GM12878 (cell line): ENCODE data around the gene ACP3. TPM values are rescaled to one million over a fixed set of nuclear protein-coding genes. Genes with fewer than 3 reads are reported as not detected.

ENCODE experiments used
- ATAC-seq: fragments of 200-7000 bp; cut with Tn5 transposase; 3 replicates; pipeline ENCODE4 v1.9.1; 2020; ENCODE audit warnings: mild to moderate bottlenecking, moderate library complexity
- BruUV-seq: library from RNA; stranded (reverse); fragments of 400-500 nt; replicated peaks from 2 replicates; lab custom pipeline; 2021; lab: Mats Ljungman, UMichigan
- CTCF ChIA-PET: fragments of 300-600 bp; sonication (Branson Sonifier 250); formaldehyde crosslinking; extraction: SDS; loops from one replicate; lab custom pipeline; 2021; ENCODE audit warnings: inconsistent platforms; lab: Yijun Ruan, JAX
- POLR2A ChIA-PET: fragments of 350-600 bp; formaldehyde crosslinking; extraction: SDS; loops from one replicate; lab custom pipeline; 2021; ENCODE audit warnings: inconsistent platforms; lab: Charles Lee
- RAD21 ChIA-PET: fragments of 300-600 bp; sonication (Branson Sonifier 250); formaldehyde crosslinking; loops from one replicate; lab custom pipeline; 2023; ENCODE audit warnings: antibody characterized with exemption; ENCODE audit not compliant: unreplicated experiment; lab: Charles Lee
- SMC1A ChIA-PET: fragments of 300-600 bp; sonication (Branson Sonifier 250); formaldehyde crosslinking; loops from one replicate; lab custom pipeline; 2023; ENCODE audit not compliant: unreplicated experiment, uncharacterized antibody; lab: Charles Lee
- DNase-seq: peaks from one replicate; pipeline ENCODE4 v3.0.0-alpha.2; 2011; ENCODE audit warnings: low read depth, low spot score
- FAIRE-seq: peaks from 3 replicates; lab custom pipeline; 2011; peaks lifted over from hg19 to GRCh38; lab: Jason Lieb, UNC
- H2AFZ ChIP-seq: 2 replicates; pipeline ENCODE4 v1.6.0; 2011; ENCODE audit warnings: low read depth, low read length, control low read depth; ENCODE audit not compliant: control insufficient read depth
- H3K27ac ChIP-seq: 2 replicates; pipeline ENCODE4 v1.5.1; 2011; ENCODE audit warnings: control low read depth; ENCODE audit not compliant: control insufficient read depth, insufficient read depth
- H3K27me3 ChIP-seq, 2 experiments: replicated peaks in 1 of 2; 2 replicates each; pipeline versions ENCODE4 v1.6.0 to v1.6.1; 2011; ENCODE audit warnings: low read length in 1 of 2; ENCODE audit not compliant: control insufficient read depth in 2 of 2, insufficient read depth in 2 of 2
- H3K36me3 ChIP-seq, 2 experiments: 2 replicates each; pipeline ENCODE4 v1.5.1; 2011; ENCODE audit warnings: low read length in 1 of 2; ENCODE audit not compliant: control insufficient read depth in 2 of 2, insufficient read depth in 2 of 2
- H3K4me1 ChIP-seq: 2 replicates; pipeline ENCODE4 v1.6.1; 2011; ENCODE audit warnings: mild to moderate bottlenecking, low read length, moderate library complexity, mixed read lengths; ENCODE audit not compliant: control insufficient read depth, insufficient read depth
- H3K4me2 ChIP-seq: 2 replicates; pipeline ENCODE4 v1.6.0; 2011; ENCODE audit warnings: control low read depth; ENCODE audit not compliant: control insufficient read depth, insufficient read depth
- H3K4me3 ChIP-seq: fragments of 200-600 bp; sonication (generic); 2 replicates; pipeline ENCODE4 v1.5.1; 2016
- H3K79me2 ChIP-seq: 2 replicates; pipeline ENCODE4 v1.6.0; 2011; ENCODE audit warnings: low read length; ENCODE audit not compliant: control insufficient read depth, insufficient read depth
- H3K9ac ChIP-seq: 2 replicates; pipeline ENCODE4 v1.8.0; 2011; ENCODE audit warnings: low read length, control low read depth, mixed read lengths; ENCODE audit not compliant: control insufficient read depth, insufficient read depth
- H3K9me3 ChIP-seq: replicated peaks from 3 replicates; pipeline ENCODE4 v1.5.1; 2011; ENCODE audit warnings: mild to moderate bottlenecking, low read length; ENCODE audit not compliant: control insufficient read depth, insufficient read depth
- H4K20me1 ChIP-seq: 2 replicates; pipeline ENCODE4 v1.6.0; 2011; ENCODE audit not compliant: control insufficient read depth, insufficient read depth
- ATF3 ChIP-seq: IDR thresholded peaks from 2 replicates; pipeline ENCODE4 v1.6.1; 2011; ENCODE audit warnings: low read depth, mild to moderate bottlenecking, low read length, moderate library complexity, borderline replicate concordance; ENCODE audit errors: extremely low read depth
- CHD4 ChIP-seq: fragments of 200-600 bp; sonication (generic); IDR thresholded peaks from 2 replicates; pipeline ENCODE4 v1.6.1; 2016; ENCODE audit warnings: mild to moderate bottlenecking
- E2F4 ChIP-seq: IDR thresholded peaks from 2 replicates; pipeline ENCODE4 v1.6.1; 2012; ENCODE audit warnings: low read depth, low read length, improper control_type of control experiment
- EED ChIP-seq: sonication (generic); IDR thresholded peaks from 2 replicates; pipeline ENCODE4 v1.6.1; 2016; ENCODE audit warnings: antibody characterized with exemption, low read depth
- HSF1 ChIP-seq: fragments of 150-350 bp; IDR thresholded peaks from 2 replicates; pipeline ENCODE4 v1.6.1; 2014; ENCODE audit warnings: mild to moderate bottlenecking, low read depth, low read length
- IRF5 ChIP-seq: fragments of 450-650 bp; IDR thresholded peaks from 2 replicates; pipeline ENCODE4 v1.6.1; 2017; ENCODE audit warnings: borderline replicate concordance
- NFXL1 ChIP-seq: fragments of 450-650 bp; IDR thresholded peaks from 2 replicates; pipeline ENCODE4 v1.6.1; 2017; ENCODE audit warnings: antibody characterized with exemption, mild to moderate bottlenecking, borderline replicate concordance
- NR2F1 ChIP-seq: fragments of 450-650 bp; conservative IDR thresholded peaks from 2 replicates; pipeline ENCODE4 v1.6.1; 2017; ENCODE audit warnings: mild to moderate bottlenecking
- PAX5 ChIP-seq: IDR thresholded peaks from 2 replicates; pipeline ENCODE4 v1.6.1; 2011; ENCODE audit warnings: low read depth, low read length, borderline replicate concordance
- RB1 ChIP-seq: fragments of 450-650 bp; formaldehyde crosslinking; IDR thresholded peaks from 2 replicates; pipeline ENCODE4 v1.6.1; 2017; ENCODE audit warnings: mild to moderate bottlenecking, borderline replicate concordance
- RBBP5 ChIP-seq: fragments of 200-600 bp; sonication (generic); conservative IDR thresholded peaks from 2 replicates; pipeline ENCODE4 v1.6.1; 2016
- SMAD5 ChIP-seq: IDR thresholded peaks from 2 replicates; pipeline ENCODE4 v1.6.1; 2016; ENCODE audit warnings: antibody characterized with exemption, low read depth
- SREBF2 ChIP-seq: IDR thresholded peaks from 2 replicates; pipeline ENCODE4 v1.6.1; 2012; ENCODE audit warnings: mild to moderate bottlenecking, low read length
- TAF1 ChIP-seq: IDR thresholded peaks from 2 replicates; pipeline ENCODE4 v1.6.1; 2011; ENCODE audit warnings: mild to moderate bottlenecking, low read depth, low read length, borderline replicate concordance
- ZBTB33 ChIP-seq: fragments of 450-650 bp; IDR thresholded peaks from 2 replicates; pipeline ENCODE4 v1.6.1; 2017; ENCODE audit warnings: mild to moderate bottlenecking
- WGBS: methylation state at CpG from one replicate; pipeline ENCODE4 v1.1.6; 2016; ENCODE audit warnings: low lambda C conversion rate; ENCODE audit not compliant: insufficient replicate concordance, insufficient coverage; ENCODE audit errors: missing lambda C conversion rate; 5-methylcytosine and 5-hydroxymethylcytosine counted together
- in situ Hi-C: fragments of 300-500 bp; cut with MboI; formaldehyde crosslinking; loops from 9 replicates; pipeline ENCODE4 v1.14.3; 2018; ENCODE audit warnings: mixed read lengths
- intact Hi-C: fragments of 100-400 bp; cut with micrococcal nuclease; formaldehyde crosslinking; loops from one replicate; pipeline ENCODE4 v1.14.2; 2022; ENCODE audit not compliant: unreplicated experiment
- polyA plus RNA-seq, 11 experiments: library from polyadenylated mRNA; depleted of rRNA in 4 of 11; unstranded in 6 of 11; stranded (reverse) in 5 of 11; fragments of >200 nt; fragmentation: Nextera tagmentation in 4 of 11; fragmentation: Illumina TruSeq in 1 of 11; extraction: Ambion mirVana in 4 of 11; extraction: Trizol in 1 of 11; gene quantifications; 1 replicate in 1 of 11; 2 replicates in 10 of 11; pipeline versions ENCODE4 v1.2.1 to v1.2.3, GENCODE V29; 2011 to 2016; ENCODE audit warnings: inconsistent platforms in 2 of 11, missing spikeins in 2 of 11, low read depth in 1 of 11
- total RNA-seq, 4 experiments: library from RNA; depleted of rRNA in 3 of 4; stranded (reverse); fragments of >200 nt in 3 of 4; fragmentation: Illumina TruSeq in 1 of 4; extraction: Trizol in 1 of 4; gene quantifications; 2 replicates each; pipeline versions ENCODE4 v1.2.1 to v1.2.3, GENCODE V29; 2013 to 2021

Gene ACP3
- total and polyA plus RNA-seq, 10 of the 15 experiments (the other 5 are each of a cell fraction or from before 2014, with no cell fraction given), result 0.05 to 0.41 TPM; not detected in 8

GRCh38 chr3:132405609-132406299 lies 88.5 kb downstream of the ACP3 start:
- H3K4me2 ChIP-seq, result no peak overlapping the region
- H2AFZ ChIP-seq, result no peak overlapping the region; the same call in 1 of the 2 replicates
- BruUV-seq, result no TSS peak
- 0 out of 2 replicates have a peak overlapping the region, but pooled peaks have one; percentile 8 for H3K4me3 ChIP-seq
- peak; percentile 31; the same call in 1 of the 3 replicates for ATAC-seq
- H3K27ac ChIP-seq, result no peak overlapping the region
- 59% methylated on average over 4 of the region's 4 CpGs for WGBS
- H3K27me3 ChIP-seq, result no peaks in the 10 kb centered on the region; a peak in 1 of 4 replicates
- no peaks in the 10 kb centered on the region for H3K79me2 ChIP-seq
- no peak for DNase-seq
- no peaks in the 10 kb centered on the region for H4K20me1 ChIP-seq
- POLR2A ChIA-PET, result interaction anchor here (0.8 kb wide), 1 partner anchor 11 kb away, joined by 3 read pairs; the partner anchor contains the start of gene DNAJC13
- H3K9me3 ChIP-seq, result no peaks in the 10 kb centered on the region
- in situ Hi-C loops, result no loop called here
- RAD21 ChIA-PET, result no interaction called here
- CTCF ChIA-PET, result interaction anchor here (0.9 to 1.2 kb wide), 4 partner anchors 54 to 237 kb away, joined by 3 to 4 read pairs (median 4); no protein-coding TSS in a partner anchor
- FAIRE-seq, result peak; percentile 38
- H3K4me1 ChIP-seq, result peaks cover 5% of the 10 kb centered on the region; the same call in 1 of the 2 replicates
- no peak for TF ChIP-seq HSF1
- no peak for TF ChIP-seq IRF5
- TF ChIP-seq CHD4, result no peak
- TF ChIP-seq NFXL1, result no peak
- TF ChIP-seq PAX5, result no peak
- no peak for TF ChIP-seq ATF3
- no peak for TF ChIP-seq NR2F1
- no peak for TF ChIP-seq SREBF2
- TF ChIP-seq E2F4, result no peak
- no peak for TF ChIP-seq TAF1
- no peak for TF ChIP-seq SMAD5
- TF ChIP-seq RB1, result no peak
- TF ChIP-seq EED, result no peak
- no peak for TF ChIP-seq ZBTB33
- no peak for TF ChIP-seq RBBP5
- no peak overlapping the region for H3K9ac ChIP-seq
- H3K36me3 ChIP-seq, result no peaks in the 10 kb centered on the region
- SMC1A ChIA-PET, result interaction anchor here (0.9 to 1.3 kb wide), 4 partner anchors 8 to 63 kb away, joined by 3 to 6 read pairs (median 3); partner anchors contain the start of gene DNAJC13
- intact Hi-C loops, result no loop called here
